ENCODE data around the gene LRP4. TPM values are rescaled to one million over a fixed set of nuclear protein-coding genes. Genes with fewer than 3 reads are reported as not detected.

The LRP4 gene
- polyA plus RNA-seq, 3 donors = 28.3 to 34.6 (median 31.5) TPM

DNA sequence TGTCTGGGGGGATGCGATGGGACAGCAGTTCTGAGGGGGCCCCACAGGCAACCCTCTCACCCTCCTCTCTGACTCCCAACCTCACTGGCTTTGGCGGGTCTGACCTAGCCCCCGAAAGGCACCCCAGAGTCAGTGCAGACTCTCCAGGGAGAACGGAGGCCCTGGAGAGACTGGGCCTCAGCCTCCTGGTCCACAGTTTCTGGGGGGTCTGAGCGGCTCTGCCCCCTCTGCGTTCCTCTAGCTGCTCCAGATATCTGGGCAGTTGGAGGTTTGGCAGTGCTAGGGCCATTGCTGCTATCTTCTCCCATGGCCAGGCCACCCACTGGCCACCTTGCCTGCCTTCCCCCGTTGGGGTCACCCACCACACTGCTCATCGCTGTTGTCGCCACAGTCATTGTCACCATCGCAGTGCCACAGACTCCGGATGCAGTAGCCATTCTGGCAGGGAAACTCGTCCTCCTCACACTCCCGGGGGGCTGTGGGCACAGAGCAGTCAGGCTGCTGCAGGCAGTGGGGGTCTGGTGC, 18.8 kb downstream of the LRP4 start:
- DNase-seq = no peak

DNA sequence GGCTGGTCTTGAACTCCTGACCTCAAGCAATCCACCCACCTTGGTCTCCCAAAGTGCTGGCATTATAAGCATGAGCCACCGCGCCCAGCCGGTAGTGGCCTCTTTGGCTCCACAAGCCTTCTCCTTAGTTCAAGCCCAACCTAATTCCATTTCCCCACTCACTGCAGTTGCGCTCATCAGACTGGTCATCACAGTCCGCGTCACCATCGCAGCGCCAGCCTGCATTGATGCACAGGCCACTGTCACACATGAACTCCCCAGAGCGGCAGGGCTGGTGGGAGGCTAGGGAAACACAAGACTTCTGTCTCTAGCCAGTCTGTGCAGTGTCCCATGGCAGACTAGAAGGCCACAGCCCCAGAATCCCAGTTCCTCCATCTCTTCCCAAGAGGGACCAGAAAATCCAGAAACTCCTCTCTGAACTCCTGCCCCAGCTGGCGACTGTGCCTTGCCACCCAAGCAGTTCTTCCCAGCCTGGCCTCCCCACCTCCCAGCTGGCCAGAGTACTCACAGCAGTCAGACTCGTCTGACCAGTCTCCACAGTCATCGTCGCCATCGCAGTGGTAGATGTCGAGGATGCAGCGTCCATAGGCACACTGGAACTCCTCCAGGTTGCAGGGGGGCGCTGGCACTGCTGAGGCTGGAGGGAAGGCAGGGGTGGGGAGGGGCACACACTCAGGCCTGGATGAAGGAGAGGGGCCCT, 19.8 kb downstream of the LRP4 start:
- DNase-seq = no peak

DNA sequence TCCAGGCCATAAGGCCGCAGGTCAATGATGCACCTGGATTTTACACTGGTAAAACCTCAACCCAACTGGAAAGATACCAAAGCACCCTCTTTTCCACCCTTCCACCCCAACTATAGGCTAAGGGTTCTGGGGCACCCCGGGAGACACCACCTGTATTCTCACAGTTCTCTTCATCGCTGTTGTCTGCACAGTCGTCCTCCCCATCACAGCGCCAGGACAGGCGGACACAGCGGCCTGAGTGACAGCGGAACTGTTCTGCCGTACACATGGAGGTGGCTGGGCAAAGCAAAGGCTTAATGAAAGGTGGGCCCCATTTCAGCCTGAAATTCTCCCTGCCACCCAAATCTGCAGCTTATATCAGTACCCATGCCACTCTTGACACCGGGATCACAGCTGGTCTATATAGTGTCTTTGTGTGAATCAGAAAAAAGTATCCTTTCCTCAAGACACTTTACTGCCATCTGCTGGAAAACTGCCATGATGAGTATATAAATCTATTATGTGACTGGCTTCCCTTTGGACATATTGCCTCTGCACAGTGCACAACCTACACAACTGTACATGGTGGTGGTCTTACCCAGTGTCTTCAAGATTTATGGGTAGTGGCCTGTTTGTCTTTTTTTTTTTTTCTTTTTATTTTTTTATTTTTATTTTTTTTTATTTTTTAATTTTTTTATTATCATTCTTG, 21.5 kb downstream of the LRP4 start:
- DNase-seq = no peak

DNA sequence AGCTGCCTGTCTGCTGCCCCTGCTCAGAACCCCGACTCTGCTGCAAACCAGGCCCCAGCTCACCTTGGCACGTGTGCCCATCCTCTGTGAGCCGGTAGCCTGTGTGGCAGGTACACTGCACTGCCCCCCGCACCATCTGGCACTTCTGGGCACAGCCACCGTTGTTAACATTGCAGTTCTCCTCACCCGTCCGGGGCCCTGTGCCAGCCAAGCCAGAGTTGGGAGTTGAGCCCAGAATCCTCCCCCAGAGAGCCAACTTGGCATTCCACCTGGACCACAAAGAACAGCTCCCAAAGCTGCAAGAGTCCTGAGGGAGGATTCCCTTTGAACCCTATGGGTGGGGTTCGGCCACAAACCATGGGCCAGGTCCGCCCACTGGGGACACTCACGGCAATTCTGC, 22.5 kb downstream of the LRP4 start:
- no peak for DNase-seq

DNA sequence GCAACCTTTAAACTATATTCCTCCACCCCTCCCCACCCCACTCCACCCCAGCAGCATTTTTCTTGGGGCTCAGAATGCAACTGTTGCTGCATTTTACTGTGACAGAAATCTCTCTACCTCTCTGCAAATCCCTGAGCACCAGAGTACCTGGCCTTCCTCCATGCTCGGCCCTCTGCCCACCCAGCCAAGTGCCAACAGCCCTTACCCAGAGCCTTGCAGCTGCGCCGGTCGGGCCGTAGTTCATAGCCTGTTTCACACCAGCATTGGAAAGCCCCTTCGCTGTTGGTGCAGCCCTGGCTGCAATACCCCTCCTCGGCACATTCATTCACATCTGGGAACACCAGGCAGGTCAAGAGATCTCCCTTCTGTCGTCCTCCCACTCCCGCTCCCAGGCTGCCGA, 23.4 kb downstream of the LRP4 start:
- DNase-seq = no peak

DNA sequence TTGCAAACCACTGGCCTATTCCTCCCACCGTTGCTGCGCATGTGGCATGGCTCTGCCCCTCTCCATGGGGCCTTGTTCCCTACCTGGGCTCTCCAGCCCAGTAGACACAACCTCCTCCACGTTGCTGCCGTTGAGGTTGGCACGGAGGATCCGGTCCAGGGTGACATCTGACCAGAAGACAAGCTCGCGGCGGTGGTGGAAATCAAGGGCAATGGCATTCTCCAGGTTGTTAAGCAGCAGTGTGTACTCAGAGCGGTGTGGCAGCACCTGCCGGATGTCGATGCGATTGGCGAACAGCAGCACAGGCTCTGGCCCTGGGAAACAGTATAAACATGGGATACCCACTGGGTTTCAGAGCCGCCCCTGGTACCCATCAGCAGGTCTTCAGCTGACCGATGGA, 23.8 kb downstream of the LRP4 start:
- no peak for DNase-seq

DNA sequence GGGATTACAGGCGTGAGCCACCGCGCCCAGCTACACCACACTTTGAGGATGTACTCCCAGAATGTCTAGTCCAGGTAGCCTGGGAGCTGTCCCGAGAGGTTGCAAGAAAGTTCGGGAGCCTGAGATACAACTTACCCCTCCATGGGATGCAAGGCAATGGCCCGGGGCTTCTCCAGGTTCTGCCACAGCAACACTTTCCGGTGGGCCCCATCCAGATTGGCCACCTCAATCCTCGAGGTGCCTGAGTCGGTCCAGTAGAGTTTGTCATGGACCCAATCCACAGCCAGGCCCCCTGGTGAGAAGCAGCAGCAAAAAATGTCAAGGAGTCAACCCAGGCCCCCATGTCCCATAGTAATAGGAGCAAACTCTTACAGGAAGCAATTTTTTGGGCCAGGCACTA, 25.5 kb downstream of the LRP4 start:
- DNase-seq = no peak

DNA sequence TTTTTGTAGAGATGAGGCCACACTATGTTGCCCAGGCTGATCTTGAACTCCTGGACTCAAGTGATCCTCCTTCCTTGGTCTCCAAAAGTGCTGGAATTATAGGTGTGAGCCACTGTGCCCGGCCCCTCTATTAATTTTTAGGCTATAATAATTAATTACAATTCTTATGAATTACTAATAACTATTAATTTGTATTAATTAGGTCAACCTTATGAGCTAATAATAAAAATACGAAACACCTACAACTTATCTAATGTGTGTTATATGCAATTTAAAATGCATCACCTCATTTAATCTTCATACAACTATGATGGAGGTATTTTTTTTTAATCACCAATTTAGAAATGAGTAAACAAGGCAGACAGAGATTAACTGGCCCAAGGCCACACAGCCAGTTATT, 26.2 kb downstream of the LRP4 start:
- DNase-seq = no peak

DNA sequence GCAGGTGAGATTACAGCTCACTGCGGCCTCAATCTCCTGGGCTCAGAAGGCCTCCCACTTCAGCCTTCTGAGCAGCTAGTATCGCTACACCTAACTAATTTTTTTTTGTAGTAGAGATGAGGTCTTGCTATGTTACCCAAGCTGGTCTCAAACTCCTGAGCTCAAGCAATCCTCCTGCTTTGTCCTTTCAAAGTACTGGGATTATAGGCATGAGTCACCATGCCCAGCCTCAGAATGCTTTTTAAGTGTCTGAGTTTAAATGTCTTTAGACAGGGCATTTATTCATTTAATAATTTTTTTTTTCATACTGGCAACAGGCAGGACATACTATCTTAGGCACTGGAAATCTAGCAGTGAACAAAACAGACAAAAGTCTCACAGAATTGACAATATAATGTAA, 27.7 kb downstream of the LRP4 start:
- no peak for DNase-seq

DNA sequence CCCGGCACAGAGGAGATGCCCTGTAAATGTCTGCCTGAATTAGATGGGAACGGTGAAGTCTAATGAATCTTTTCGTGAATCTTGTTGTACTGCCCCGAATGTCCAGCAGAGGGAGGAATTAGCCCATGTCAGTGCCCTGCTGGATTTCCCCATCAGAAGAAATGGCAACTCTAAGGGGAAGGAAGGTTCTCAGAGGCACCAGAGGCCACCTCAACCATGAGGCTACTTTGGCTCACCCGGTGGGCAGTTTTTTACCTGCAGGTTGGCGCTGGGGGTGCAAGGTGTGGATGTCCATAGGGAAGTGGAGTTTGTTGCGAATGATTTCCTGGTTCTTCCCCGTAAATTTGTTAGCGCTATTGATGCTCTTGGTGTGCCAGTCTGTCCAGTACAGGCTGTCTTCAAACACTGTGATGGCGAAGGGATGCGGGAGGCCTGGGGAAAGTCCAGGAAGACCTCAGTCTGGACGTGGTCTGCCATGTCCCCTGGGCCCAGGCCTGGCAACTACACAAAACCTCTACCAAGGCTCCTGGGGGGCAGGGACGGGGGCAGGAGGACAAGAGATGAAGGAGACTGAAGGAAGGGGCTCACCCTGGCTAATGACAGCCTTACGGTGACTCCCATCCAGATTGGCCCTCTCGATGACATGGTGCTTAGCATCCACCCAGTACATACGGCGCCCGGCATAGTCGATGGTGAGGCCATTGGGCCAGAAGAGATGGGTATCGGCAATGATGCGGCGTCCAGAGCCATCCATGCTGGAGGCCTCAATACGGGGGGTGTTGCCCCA, 28.5 kb downstream of the LRP4 start:
- DNase-seq = peak; percentile 73

DNA sequence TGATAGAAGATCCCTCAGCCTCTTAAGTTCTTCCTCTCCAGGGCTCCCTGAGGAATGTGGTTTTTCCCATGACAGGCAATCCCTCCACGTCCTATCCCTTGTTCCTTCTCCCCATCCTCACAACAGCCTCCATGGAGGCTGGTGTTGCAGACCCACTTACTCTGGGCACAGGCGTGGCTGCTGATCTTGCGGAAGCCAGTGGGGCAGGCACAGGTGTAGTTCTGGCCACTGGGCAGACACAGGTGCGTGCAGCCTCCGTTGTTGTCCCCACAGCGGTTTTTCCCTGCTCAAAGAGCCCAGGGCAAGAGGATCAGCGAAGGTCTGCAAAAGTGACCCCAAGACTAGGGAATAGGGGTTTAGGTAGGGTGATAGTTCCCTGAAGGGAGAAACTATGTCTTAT, 29.1 kb downstream of the LRP4 start:
- no peak for DNase-seq

DNA sequence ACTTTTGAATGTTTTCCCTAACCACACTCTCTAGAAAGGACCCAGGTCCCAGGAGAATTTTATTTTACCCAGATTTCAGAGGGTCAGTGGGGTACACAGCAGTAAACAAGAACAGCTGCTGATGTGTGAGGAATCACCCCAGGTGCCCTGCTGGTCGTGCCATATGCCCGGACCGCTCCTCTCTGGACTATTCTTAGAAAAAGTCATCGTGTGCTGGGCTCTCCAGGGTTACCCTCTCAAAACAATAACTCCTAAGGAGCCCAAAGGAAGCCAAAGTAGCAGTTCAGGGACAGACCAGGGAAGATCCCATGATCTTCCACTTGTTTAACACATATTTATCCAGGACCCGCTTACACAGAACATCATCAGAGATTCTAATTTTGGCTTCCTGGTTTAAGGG, 29.7 kb downstream of the LRP4 start:
- no peak for DNase-seq

DNA sequence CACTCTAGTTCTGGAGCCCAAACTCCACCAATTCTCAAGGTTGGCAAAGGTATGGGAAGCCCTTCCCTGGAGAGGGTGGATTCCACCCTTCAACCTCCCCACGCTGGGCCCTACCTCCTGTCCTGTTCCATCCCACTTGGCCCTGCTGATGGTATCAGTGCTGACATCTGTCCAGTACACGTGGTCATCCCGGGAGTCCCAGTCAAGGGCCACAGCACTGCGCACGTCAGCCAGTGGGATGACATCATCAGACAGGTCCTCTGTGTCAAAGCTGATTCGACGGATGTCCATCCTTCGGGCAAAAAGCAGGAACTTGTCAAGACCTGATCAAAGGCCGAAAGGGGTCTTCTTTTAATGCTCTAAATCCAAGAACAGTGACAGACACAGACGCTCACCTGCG, 32.1 kb downstream of the LRP4 start:
- no peak for DNase-seq

DNA sequence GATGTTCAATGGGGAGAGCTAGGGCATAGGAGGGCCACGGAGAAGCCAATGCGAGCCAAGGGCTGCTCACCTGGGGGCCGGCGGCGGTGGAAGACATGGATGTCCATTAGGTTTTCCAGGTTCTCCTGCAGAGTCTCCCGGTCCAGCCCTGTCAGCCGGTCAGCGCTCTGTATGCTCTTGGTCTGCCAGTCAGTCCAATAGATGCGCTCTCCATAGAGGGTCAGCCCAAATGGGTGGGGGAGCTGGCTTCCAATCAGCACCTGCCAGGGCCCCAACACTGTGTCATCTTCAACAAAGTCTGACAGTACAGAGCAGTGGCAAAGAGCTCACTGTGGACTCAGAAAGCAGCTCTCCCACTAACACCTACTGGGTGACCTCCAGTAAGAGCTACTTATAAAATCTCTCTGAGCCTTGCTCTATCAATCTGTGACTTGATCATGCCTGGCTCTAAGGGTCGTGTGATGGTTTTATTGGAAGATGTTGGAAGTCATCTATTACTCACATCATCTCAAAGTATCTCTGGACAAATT, 39.2 kb downstream of the LRP4 start:
- DNase-seq = no peak

DNA sequence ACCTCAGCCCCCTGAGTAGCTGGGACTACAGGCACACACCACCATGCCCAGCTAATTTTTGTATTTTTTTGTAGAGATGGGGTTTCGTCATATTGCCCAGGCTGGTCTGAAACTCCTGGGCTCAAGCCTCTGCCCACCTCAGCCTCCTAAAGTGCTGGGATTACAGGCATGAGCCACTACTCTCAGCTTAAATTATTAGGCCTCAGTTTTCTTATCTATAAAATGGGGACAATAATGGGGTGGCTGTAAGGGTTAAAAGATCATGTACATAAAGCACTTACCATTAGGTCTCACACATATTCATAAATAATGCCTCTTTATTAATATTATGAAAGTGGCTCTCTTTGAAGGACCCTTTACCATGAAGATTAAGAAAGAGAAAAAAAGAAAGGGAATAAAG, 40.8 kb downstream of the LRP4 start:
- no peak for DNase-seq

DNA sequence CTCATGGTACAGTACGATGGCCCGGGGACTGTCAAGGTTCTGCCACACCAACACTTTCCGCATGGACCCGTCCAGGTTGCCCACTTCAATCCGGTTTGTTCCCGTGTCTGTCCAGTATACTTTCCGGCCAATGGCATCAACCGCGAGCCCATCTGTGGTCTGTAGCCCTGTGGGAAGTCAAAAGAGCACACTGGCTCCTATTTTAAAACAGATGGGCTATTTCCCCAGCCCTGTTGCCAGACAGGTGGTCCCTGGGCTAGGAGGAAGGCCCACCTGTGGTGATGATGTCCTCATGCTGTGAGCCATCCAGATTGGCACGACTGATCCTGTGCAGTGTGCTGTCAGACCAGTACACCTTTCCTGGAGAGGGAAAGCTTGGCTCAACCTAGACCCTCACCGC, 41.9 kb downstream of the LRP4 start:
- no peak for DNase-seq

DNA sequence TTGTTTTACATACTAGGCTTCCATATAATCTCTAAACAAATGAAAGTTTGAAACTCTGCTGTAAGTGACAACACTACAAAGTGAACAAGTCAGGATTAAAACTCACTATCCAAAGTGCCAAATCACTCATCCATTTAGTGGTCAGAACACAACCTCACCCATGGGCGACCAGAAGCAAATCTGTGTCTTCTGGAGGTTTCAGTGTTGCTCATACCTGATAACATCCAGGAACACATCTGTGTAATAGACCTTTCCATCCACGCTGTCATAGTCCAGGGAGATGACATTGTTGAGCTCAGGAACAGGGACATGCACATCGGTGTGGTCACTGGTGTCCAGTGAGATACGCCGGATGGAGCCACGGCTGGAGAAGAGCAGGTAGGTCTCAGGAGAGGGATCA, 43.8 kb downstream of the LRP4 start:
- DNase-seq = no peak

DNA sequence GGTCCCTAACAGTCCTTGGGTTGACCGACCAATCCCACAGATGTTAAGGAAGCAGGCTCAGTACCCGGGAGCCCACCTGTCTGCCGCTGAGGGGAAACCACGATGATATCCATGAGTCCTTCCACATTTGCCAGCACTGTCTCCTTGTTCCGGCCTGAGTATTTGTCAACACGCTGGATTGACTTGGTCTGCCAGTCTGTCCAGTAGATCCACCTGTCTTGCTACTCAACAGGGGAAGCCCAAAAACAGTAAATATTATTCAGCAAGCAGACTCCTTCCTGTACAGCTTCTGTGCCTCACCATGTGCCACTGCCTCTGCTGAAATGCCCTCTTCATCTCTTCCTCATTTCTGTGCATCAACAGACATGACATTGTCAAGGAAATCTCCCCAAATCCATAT, 49.4 kb downstream of the LRP4 start:
- DNase-seq = no peak

DNA sequence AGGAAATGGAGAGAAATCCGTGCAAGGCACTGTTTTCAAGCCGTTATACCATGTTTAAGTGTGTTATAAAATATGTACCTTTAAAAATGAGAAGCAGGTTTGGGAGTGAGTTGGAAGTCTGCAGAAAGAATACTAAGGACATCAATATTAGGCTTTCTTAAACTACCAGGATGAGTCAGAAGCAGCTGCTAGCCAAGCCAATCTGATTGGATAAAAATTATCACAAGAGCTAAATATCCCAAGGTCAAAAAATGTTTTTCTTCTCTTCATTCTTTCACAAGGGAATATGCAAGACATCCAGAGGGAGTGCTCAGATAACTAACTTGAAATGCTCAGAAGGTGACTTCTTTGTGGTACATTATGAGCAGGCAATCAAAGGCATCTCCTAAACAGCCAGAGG, 53.0 kb downstream of the LRP4 start:
- DNase-seq = no peak

DNA sequence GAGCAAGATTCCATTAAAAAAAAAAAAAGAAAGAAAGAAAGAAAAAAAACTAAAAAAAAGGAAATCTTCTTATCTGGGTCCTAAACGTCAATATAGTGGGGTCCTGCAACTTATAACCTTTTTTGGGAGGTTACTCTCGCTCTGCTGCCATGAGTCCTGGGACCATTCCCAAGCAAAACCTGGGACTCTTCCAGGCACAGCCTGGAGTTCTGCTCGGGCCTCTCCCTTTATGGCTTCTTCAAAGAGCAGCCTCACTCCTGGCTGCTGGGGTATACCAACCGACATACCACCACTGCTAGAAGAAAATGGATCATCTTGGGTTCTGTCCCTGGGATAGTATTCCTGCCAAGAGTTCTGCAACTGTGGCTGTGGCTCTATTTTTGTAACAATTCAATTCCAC, 58.1 kb downstream of the LRP4 start:
- no peak for DNase-seq

DNA sequence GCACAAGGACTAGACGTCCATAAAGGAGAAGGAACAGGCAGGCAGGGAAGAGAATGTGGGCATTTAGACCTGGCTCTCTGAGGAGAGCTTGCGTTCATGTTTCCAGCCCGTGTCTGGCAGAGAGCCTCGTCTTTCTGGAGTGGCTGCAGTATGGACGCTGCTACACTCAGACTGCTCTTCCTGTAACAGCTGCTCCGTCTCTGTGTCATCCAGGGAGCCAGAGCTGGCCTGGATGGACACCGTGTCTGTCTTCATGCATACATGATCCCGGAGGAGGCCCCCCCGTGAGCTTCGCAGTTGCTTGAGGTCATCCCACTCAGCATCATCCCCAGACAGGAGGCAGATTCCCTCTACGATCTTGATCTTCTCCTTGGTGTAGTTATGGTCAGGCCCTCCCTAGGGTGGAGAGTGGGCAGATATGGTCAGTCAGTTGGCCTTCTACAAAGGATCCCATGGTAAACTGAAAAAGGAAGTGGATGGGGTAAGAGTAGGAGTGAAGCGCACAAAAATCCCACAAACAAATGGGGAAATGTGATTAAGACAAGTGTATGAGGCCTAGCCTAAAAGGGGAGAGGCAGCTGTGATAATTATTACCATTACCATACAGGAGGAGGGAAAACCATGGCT, 59.3 kb downstream of the LRP4 start:
- DNase-seq = no peak

DNA sequence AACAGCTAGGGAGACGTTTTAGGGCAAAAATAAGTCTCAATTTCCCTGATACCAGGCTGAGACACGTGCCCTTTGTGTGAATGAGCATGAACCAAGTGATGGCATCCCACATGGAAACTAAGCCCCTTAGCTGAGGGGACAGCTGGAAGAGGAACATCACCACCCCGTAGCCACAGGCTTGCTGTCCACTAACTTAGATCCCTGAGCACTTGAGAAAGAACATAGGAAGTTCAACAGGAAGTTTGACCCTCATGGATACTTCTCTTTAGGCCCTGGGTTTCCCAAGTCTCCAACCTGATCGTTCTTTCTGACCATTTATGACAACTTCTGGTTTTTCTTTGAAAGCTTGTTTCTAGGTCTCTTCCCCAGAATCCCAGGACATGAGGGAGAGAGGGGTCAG, 60.7 kb downstream of the LRP4 start:
- no peak for DNase-seq

Measured in renal pelvis (tissue), 4 donors.